ENCODE measurements around the gene CORO2B. TPM values are rescaled to one million over a fixed set of nuclear protein-coding genes. Genes with fewer than 3 reads are reported as not detected.
A peak's percentile ranks its signal among the peaks of the same experiment; 100 is the strongest.

The CORO2B gene, protein sequence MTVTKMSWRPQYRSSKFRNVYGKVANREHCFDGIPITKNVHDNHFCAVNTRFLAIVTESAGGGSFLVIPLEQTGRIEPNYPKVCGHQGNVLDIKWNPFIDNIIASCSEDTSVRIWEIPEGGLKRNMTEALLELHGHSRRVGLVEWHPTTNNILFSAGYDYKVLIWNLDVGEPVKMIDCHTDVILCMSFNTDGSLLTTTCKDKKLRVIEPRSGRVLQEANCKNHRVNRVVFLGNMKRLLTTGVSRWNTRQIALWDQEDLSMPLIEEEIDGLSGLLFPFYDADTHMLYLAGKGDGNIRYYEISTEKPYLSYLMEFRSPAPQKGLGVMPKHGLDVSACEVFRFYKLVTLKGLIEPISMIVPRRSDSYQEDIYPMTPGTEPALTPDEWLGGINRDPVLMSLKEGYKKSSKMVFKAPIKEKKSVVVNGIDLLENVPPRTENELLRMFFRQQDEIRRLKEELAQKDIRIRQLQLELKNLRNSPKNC
- 2.5 and 2.6 TPM in 2 replicates for total RNA-seq (2014; rRNA removed; shearing (Covaris generic))

GRCh38 chr15:68578980-68579935, at the start of gene CORO2B:
CORO2B (plus strand) TSS chr15:68578993; CDS start chr15:68579263, 270 bp downstream.
- DNase-seq (ENCODE audit: low read depth) = peak; percentile 46

DNA sequence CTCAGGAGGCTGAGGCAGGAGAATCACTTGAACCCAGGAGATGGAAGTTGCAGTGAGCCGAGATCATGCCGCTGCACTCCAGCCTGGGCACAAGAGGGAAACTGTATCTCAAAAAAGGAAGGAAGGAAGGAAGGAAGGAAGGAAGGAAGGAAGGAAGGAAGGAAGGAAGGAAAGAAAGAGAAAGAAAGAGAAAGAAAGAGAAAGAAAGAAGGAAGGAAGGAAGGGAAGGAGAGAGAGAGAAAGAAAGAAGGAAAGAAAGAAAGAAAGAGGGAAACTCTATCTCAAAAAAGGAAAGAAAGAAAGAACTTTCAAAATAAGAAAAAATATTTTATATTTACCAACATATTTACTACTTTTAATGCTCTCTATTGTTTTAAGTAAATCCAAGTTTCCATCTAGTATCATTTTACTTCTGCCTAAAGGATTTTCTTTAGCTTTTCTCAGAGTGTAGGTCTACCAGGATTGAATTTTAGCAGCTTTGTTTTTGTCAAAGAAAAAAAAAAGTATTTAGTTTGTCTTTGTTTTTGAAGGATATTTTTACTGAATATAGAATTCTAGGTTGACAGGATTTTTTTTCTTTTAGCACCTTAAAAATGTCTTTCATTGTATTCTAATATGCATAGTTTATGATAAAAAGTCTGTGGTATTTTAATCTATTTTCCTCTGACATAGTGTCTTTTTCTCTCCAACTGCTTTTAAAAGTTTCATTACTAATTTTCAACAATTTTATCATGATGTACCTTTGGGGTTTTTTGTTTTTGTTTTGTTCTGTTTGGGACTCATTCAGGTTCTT, 47.2 kb upstream of the CORO2B start:
- DNase-seq (ENCODE audit: low read depth) = no peak

GRCh38 chr15:68536331-68537095, 42.3 kb upstream of the CORO2B start:
- DNase-seq (ENCODE audit: low read depth) = peak; percentile 45

GRCh38 chr15:68537097-68537496, 41.7 kb upstream of the CORO2B start:
- DNase-seq (ENCODE audit: low read depth) = no peak

DNA sequence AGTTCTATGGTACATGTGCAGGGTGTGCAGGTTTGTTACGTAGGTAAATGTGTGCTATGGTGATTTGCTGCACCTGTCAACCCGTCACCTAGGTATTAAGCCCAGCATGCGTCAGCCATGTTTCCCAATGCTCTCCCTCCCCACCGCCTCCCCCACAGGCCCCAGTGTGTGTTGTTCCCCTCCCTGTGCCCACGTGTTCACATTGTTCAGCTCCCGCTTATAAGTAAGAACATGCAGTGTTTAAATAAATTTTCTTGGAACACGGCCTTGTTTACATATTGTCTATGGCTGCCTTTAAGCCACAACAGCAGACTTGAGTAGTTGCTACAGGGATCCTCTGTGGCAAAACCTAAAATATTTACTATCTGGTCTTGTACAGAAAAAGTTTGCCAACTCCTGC, 41.3 kb upstream of the CORO2B start:
- no peak for DNase-seq (ENCODE audit: low read depth)

GRCh38 chr15:68538311-68538710, 40.5 kb upstream of the CORO2B start:
- no peak for DNase-seq (ENCODE audit: low read depth)

- no peak for DNase-seq (ENCODE audit: low read depth)
Observed at GRCh38 chr15:68541743-68542142, 37.0 kb upstream of the CORO2B start.

GRCh38 chr15:68542348-68542747, 36.4 kb upstream of the CORO2B start:
- no peak for DNase-seq (ENCODE audit: low read depth)

GRCh38 chr15:68542771-68543164, 36.0 kb upstream of the CORO2B start:
- no peak for DNase-seq (ENCODE audit: low read depth)

- DNase-seq (ENCODE audit: low read depth) = peak; percentile 86
Observed at GRCh38 chr15:68543165-68544008, 35.4 kb upstream of the CORO2B start.

DNA sequence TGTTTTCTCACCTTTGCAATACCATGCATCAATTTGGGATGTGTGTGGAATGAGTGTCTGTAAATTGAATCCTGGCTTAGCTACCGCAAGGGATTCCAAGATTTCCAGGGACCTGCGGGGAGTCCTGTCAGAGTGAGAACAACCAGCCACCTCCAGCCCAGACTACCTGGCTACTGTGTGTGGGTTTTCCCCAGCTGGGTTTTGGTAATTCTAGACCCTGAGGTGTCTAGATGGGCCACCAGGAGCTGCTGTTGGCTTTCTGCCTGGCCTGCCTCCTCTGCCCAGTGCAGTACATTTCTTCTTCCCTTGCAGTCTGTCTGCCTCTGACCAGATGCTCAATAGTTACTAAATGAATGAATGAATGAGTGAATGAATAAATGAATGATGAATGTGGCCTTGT, 32.5 kb upstream of the CORO2B start:
- DNase-seq (ENCODE audit: low read depth) = no peak

GRCh38 chr15:68548364-68548763, 30.4 kb upstream of the CORO2B start:
- no peak for DNase-seq (ENCODE audit: low read depth)

GRCh38 chr15:68550004-68550403, 28.8 kb upstream of the CORO2B start:
- no peak for DNase-seq (ENCODE audit: low read depth)

GRCh38 chr15:68550498-68551295, 28.1 kb upstream of the CORO2B start:
- DNase-seq (ENCODE audit: low read depth) = peak; percentile 61

DNA sequence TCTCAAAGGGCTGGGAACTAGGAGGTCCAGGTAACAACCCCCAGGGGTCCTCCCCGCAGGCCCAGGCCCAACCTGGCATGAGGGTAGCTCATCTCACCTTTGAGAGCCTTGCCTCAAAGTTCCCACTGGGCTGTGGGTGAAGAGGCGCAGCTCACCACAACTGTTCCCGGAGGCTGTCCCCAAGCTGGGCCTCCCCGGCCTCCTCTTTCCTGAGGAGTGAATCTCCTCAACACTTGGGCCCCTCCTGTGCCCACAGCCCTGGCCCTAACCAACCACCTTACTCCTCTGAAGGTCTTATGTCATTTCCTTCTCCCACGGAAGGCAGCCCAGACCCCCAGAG, 27.5 kb upstream of the CORO2B start:
- DNase-seq (ENCODE audit: low read depth) = no peak

- no peak for DNase-seq (ENCODE audit: low read depth)
Observed at GRCh38 chr15:68552344-68552743, 26.4 kb upstream of the CORO2B start.

DNA sequence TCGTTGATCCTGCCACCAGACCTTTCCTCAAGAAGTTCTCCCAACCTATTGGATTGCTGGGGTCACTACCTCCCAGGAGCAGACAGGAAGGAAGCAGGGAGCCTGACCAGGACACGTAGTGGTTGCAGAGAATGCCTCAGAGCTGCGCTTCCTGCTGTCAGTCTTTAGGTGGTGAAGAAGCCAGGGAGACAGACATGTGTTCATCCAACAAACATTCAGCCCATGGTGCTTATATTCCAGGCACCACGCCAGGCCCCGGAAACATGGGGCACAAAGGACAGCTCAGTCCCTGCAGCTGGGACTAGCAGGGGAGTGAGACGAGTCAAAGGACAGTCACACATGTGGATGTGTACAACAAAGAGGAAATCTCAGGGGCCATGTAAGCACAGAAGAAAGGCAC, 26.0 kb upstream of the CORO2B start:
- peak; percentile 42 for DNase-seq (ENCODE audit: low read depth)

GRCh38 chr15:68553314-68553993, 25.3 kb upstream of the CORO2B start:
- DNase-seq (ENCODE audit: low read depth) = no peak

All from Daoy (cell line).